HG02759 (cell line): ENCODE results near the gene TSC22D3.
"Not testable (repeated sequence)": the region's sequence is repeated elsewhere in the genome, so short reads cannot be mapped to it uniquely, and the experiment has no call there.

ENCODE experiments used
- ATAC-seq: cut with Tn5 transposase; IDR thresholded peaks from one replicate; pipeline ENCODE4 v1.9.1; 2021; ENCODE audit warnings: mild to moderate bottlenecking, moderate library complexity; ENCODE audit not compliant: unreplicated experiment

The TSC22D3 gene

GRCh38 chrX:107713543-107714205 lies 61.9 kb downstream of the TSC22D3 start:
- ATAC-seq: no peak

- no peak for ATAC-seq
These were observed 62.4 kb downstream of the TSC22D3 start for GRCh38 chrX:107713203-107713542.

- ATAC-seq: no peak
These were observed 63.1 kb downstream of the TSC22D3 start for GRCh38 chrX:107712231-107713202.

- no peak for ATAC-seq
These were observed 63.9 kb downstream of the TSC22D3 start for GRCh38 chrX:107711521-107712181.

GRCh38 chrX:107710617-107711391 lies 64.8 kb downstream of the TSC22D3 start:
- peak; percentile 83 for ATAC-seq

- peak; percentile 41 for ATAC-seq
These were observed 66.3 kb downstream of the TSC22D3 start for GRCh38 chrX:107709266-107709806.

GRCh38 chrX:107708762-107709161 lies 66.8 kb downstream of the TSC22D3 start:
- no peak for ATAC-seq

- no peak for ATAC-seq
These were observed 67.7 kb downstream of the TSC22D3 start for GRCh38 chrX:107707866-107708265.

GRCh38 chrX:107706309-107706708 lies 69.3 kb downstream of the TSC22D3 start:
- no peak for ATAC-seq

GRCh38 chrX:107704587-107704986 lies 71.0 kb downstream of the TSC22D3 start:
- ATAC-seq: no peak

GRCh38 chrX:107704181-107704580 lies 71.4 kb downstream of the TSC22D3 start:
- no peak for ATAC-seq

GRCh38 chrX:107701493-107702121 lies 74.0 kb downstream of the TSC22D3 start:
- ATAC-seq: peak; percentile 91

GRCh38 chrX:107700790-107701189 lies 74.8 kb downstream of the TSC22D3 start:
- ATAC-seq: no peak

GRCh38 chrX:107700317-107700774 lies 75.2 kb downstream of the TSC22D3 start:
- no peak for ATAC-seq

GRCh38 chrX:107699616-107700015 lies 76.0 kb downstream of the TSC22D3 start:
- no peak for ATAC-seq

- no peak for ATAC-seq
These were observed 84.6 kb downstream of the TSC22D3 start for GRCh38 chrX:107691024-107691448.

- ATAC-seq: no peak
These were observed 88.1 kb downstream of the TSC22D3 start for GRCh38 chrX:107687445-107687844.

GRCh38 chrX:107686792-107687191 lies 88.8 kb downstream of the TSC22D3 start:
- no peak for ATAC-seq

- ATAC-seq: no peak
These were observed 89.6 kb downstream of the TSC22D3 start for GRCh38 chrX:107686026-107686425.

GRCh38 chrX:107685586-107685985 lies 90.0 kb downstream of the TSC22D3 start:
- ATAC-seq: not testable (repeated sequence)
